ENCODE measurements around the gene NBEA.

GRCh38 chr13:35684432-35684831 is 742.4 kb downstream of the NBEA start:
- TF ChIP-seq CTCF (IDR thresholded peaks at IDR 0.05), result no peak
- TF ChIP-seq, protein P1, sequence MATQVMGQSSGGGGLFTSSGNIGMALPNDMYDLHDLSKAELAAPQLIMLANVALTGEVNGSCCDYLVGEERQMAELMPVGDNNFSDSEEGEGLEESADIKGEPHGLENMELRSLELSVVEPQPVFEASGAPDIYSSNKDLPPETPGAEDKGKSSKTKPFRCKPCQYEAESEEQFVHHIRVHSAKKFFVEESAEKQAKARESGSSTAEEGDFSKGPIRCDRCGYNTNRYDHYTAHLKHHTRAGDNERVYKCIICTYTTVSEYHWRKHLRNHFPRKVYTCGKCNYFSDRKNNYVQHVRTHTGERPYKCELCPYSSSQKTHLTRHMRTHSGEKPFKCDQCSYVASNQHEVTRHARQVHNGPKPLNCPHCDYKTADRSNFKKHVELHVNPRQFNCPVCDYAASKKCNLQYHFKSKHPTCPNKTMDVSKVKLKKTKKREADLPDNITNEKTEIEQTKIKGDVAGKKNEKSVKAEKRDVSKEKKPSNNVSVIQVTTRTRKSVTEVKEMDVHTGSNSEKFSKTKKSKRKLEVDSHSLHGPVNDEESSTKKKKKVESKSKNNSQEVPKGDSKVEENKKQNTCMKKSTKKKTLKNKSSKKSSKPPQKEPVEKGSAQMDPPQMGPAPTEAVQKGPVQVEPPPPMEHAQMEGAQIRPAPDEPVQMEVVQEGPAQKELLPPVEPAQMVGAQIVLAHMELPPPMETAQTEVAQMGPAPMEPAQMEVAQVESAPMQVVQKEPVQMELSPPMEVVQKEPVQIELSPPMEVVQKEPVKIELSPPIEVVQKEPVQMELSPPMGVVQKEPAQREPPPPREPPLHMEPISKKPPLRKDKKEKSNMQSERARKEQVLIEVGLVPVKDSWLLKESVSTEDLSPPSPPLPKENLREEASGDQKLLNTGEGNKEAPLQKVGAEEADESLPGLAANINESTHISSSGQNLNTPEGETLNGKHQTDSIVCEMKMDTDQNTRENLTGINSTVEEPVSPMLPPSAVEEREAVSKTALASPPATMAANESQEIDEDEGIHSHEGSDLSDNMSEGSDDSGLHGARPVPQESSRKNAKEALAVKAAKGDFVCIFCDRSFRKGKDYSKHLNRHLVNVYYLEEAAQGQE (IDR thresholded peaks at IDR 0.05; ENCODE audit: insufficient read depth in 1 of 2, low read depth in 2 of 2, low read length in 1 of 2), result no peak
- TF ChIP-seq POLR2AphosphoS5 (IDR thresholded peaks at IDR 0.05; ENCODE audit: low read depth, low read length), result no peak
